ENCODE measurements around the gene BLID.
A peak's percentile ranks its signal among the peaks of the same experiment; 100 is the strongest.

Gene BLID

GRCh38 chr11:122116591-122116990, 576 bp upstream of the BLID start:
- peak; percentile 60 for DNase-seq (ENCODE audit: low read depth)
- H3K4me3 ChIP-seq (ENCODE audit: control insufficient read depth, low read depth, low read length): no peak overlapping the region
- no peak for TF ChIP-seq CTCF (conservative IDR thresholded peaks at IDR 0.05; ENCODE audit: control insufficient read depth, insufficient read depth, low read depth, low read length)

GRCh38 chr11:122114976-122115375, 1.0 kb downstream of the BLID start:
- no peak for DNase-seq (ENCODE audit: low read depth)
- TF ChIP-seq CTCF (conservative IDR thresholded peaks at IDR 0.05; ENCODE audit: control insufficient read depth, insufficient read depth, low read depth, low read length): no peak
- no peak overlapping the region for H3K4me3 ChIP-seq (ENCODE audit: control insufficient read depth, low read depth, low read length)

GRCh38 chr11:122113836-122114825, 1.9 kb downstream of the BLID start:
- no peak overlapping the region for H3K4me3 ChIP-seq (ENCODE audit: control insufficient read depth, low read depth, low read length)
- DNase-seq (ENCODE audit: low read depth): peak; percentile 67
- no peak for TF ChIP-seq CTCF (conservative IDR thresholded peaks at IDR 0.05; ENCODE audit: control insufficient read depth, insufficient read depth, low read depth, low read length)

- DNase-seq (ENCODE audit: low read depth): no peak
- no peak overlapping the region for H3K4me3 ChIP-seq (ENCODE audit: control insufficient read depth, low read depth, low read length)
- no peak for TF ChIP-seq CTCF (conservative IDR thresholded peaks at IDR 0.05; ENCODE audit: control insufficient read depth, insufficient read depth, low read depth, low read length)
Measured at GRCh38 chr11:122112470-122113365, 3.3 kb downstream of the BLID start.

GRCh38 chr11:122109932-122110331, 6.1 kb downstream of the BLID start:
- no peak for DNase-seq (ENCODE audit: low read depth)
- no peak for TF ChIP-seq CTCF (conservative IDR thresholded peaks at IDR 0.05; ENCODE audit: control insufficient read depth, insufficient read depth, low read depth, low read length)
- H3K4me3 ChIP-seq (ENCODE audit: control insufficient read depth, low read depth, low read length): no peak overlapping the region

- no peak overlapping the region for H3K4me3 ChIP-seq (ENCODE audit: control insufficient read depth, low read depth, low read length)
- DNase-seq (ENCODE audit: low read depth): no peak
- no peak for TF ChIP-seq CTCF (conservative IDR thresholded peaks at IDR 0.05; ENCODE audit: control insufficient read depth, insufficient read depth, low read depth, low read length)
Measured at GRCh38 chr11:122108828-122109227, 7.2 kb downstream of the BLID start.

Measured in fibroblast of mammary gland (primary cell).